Left ventricle myocardium inferior (tissue), 1 donor: Measurements from ENCODE around the gene ATP2A3. TPM values are rescaled to one million over a fixed set of nuclear protein-coding genes. Genes with fewer than 3 reads are reported as not detected.

Experiments used
- DNase-seq: peaks from one replicate; pipeline ENCODE4 v3.0.0-alpha.2; 2020
- H3K27ac ChIP-seq: fragments of 200-600 bp; replicated peaks from 2 replicates; pipeline ENCODE4 v1.8.0; 2021
- H3K27me3 ChIP-seq: fragments of 200-600 bp; 2 replicates; pipeline ENCODE4 v1.8.0; 2021; ENCODE audit warnings: low read depth
- H3K36me3 ChIP-seq: fragments of 200-600 bp; 2 replicates; pipeline ENCODE4 v1.8.0; 2021
- H3K4me1 ChIP-seq: fragments of 200-600 bp; 2 replicates; pipeline ENCODE4 v1.8.0; 2021
- H3K4me3 ChIP-seq: fragments of 200-600 bp; 2 replicates; pipeline ENCODE4 v1.8.0; 2021; ENCODE audit warnings: mild to moderate bottlenecking, moderate library complexity
- H3K9me3 ChIP-seq: fragments of 200-600 bp; replicated peaks from 2 replicates; pipeline ENCODE4 v1.8.0; 2021
- intact Hi-C: fragments of 100-400 bp; cut with micrococcal nuclease; formaldehyde crosslinking; loops from one replicate; pipeline ENCODE4 v1.11.0; 2022
- total RNA-seq: library from RNA; stranded (reverse); fragmentation: NEBNext Ultra II Directional; extraction: Animal tissue kit (Norgen Biotek cat#: 25700); gene quantifications from one replicate; pipeline ENCODE4 v1.2.1, GENCODE V29; 2021
- TF ChIP-seq, protein P1 (sequence below): fragments of 200-600 bp; IDR thresholded peaks from 2 replicates; pipeline ENCODE4 v1.8.0; 2021; ENCODE audit warnings: antibody characterized with exemption, mild to moderate bottlenecking, borderline replicate concordance
- donor health status: DM: no; HTN: yes; CAD: no; lungs with severe emphysema.

The ATP2A3 gene
- total RNA-seq, 1 donor from 2014 or later, result 8.6 TPM

- Histone ChIP-seq H3K36me3 (no peaks in the 10 kb centered on the region), H3K4me3 (no peak overlapping the region), H3K9me3 (no peaks in the 10 kb centered on the region), H3K27me3 (no peaks in the 10 kb centered on the region), H3K27ac (no peak overlapping the region), H3K4me1 (peaks cover 13% of the 10 kb centered on the region)
- no peak for DNase-seq
- intact Hi-C loops, result no loop called here
- TF ChIP-seq, protein P1, sequence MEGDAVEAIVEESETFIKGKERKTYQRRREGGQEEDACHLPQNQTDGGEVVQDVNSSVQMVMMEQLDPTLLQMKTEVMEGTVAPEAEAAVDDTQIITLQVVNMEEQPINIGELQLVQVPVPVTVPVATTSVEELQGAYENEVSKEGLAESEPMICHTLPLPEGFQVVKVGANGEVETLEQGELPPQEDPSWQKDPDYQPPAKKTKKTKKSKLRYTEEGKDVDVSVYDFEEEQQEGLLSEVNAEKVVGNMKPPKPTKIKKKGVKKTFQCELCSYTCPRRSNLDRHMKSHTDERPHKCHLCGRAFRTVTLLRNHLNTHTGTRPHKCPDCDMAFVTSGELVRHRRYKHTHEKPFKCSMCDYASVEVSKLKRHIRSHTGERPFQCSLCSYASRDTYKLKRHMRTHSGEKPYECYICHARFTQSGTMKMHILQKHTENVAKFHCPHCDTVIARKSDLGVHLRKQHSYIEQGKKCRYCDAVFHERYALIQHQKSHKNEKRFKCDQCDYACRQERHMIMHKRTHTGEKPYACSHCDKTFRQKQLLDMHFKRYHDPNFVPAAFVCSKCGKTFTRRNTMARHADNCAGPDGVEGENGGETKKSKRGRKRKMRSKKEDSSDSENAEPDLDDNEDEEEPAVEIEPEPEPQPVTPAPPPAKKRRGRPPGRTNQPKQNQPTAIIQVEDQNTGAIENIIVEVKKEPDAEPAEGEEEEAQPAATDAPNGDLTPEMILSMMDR, result no peak
Measured at GRCh38 chr17:3927628-3928340, 36.5 kb downstream of the ATP2A3 start.

GRCh38 chr17:3926860-3927627, 37.2 kb downstream of the ATP2A3 start:
- no peak for DNase-seq
- Histone ChIP-seq H3K27ac (no peak overlapping the region), H3K27me3 (no peaks in the 10 kb centered on the region), H3K36me3 (no peaks in the 10 kb centered on the region), H3K4me3 (no peak overlapping the region), H3K9me3 (no peaks in the 10 kb centered on the region), H3K4me1 (peaks cover 13% of the 10 kb centered on the region)
- TF ChIP-seq, protein P1, result no peak
- intact Hi-C loops, result no loop called here

GRCh38 chr17:3925684-3926485, 38.4 kb downstream of the ATP2A3 start:
- TF ChIP-seq, protein P1, result no peak
- DNase-seq, result no peak
- no peak overlapping the region for H3K4me3 ChIP-seq
- intact Hi-C loops, result no loop called here
- H3K27me3 ChIP-seq, result no peaks in the 10 kb centered on the region
- no peak overlapping the region for H3K27ac ChIP-seq
- H3K4me1 ChIP-seq, result peaks cover 13% of the 10 kb centered on the region
- no peaks in the 10 kb centered on the region for H3K9me3 ChIP-seq
- H3K36me3 ChIP-seq, result no peaks in the 10 kb centered on the region

DNA sequence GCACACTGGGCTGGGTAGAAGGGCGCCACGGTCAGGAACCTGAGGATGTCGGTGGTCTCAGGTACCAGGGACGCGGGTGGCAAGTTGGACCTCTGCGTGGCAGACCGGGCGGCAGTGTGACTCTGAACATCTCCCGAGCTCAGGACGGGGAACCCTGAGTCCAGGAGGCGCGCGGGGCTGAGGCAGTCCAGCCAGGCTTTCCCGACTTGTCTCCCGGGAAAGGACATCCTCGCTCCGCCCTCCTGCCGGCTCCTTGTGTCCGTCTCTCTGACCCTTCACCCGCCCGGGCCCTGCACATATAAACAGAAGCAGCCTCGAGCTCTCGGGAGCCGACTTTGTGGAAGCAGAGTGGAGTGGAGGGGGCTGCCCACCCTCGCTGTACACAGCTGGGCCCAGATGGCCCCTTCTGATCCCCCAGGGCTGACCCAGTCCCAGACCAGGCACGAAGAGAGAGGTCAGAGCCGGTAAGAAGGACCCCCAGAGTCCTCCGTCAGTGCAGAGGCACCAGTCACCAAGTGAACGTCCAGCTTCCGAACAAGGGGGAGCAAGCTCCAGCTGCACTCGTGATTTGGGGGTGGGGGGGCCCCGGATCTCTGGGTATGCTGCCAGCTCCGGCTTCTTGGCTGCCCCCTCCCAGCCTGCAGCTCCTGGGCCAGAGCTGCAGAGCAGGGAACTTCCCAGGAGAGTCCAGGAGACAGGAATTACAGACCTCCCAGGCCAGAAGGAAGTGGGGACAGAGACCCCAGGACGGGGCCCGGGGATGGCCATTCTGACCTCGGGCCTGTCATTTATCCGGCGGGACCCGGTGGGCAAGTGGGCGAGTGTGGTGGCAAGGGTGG, 39.5 kb downstream of the ATP2A3 start:
- Histone ChIP-seq H3K4me1 (peaks cover 13% of the 10 kb centered on the region), H3K27ac (no peak overlapping the region), H3K36me3 (no peaks in the 10 kb centered on the region), H3K27me3 (no peaks in the 10 kb centered on the region), H3K9me3 (no peaks in the 10 kb centered on the region), H3K4me3 (no peak overlapping the region)
- TF ChIP-seq, protein P1, result no peak
- peak; percentile 54 for DNase-seq
- intact Hi-C loops, result no loop called here
